Eye (tissue), 1 donor: ENCODE data around the gene SLC12A5.
A peak's percentile ranks its signal among the peaks of the same experiment; 100 is the strongest.

Source experiments
- DNase-seq: peaks from one replicate; pipeline ENCODE4 v3.0.0-alpha.2; 2015

SLC12A5 gene

DNA sequence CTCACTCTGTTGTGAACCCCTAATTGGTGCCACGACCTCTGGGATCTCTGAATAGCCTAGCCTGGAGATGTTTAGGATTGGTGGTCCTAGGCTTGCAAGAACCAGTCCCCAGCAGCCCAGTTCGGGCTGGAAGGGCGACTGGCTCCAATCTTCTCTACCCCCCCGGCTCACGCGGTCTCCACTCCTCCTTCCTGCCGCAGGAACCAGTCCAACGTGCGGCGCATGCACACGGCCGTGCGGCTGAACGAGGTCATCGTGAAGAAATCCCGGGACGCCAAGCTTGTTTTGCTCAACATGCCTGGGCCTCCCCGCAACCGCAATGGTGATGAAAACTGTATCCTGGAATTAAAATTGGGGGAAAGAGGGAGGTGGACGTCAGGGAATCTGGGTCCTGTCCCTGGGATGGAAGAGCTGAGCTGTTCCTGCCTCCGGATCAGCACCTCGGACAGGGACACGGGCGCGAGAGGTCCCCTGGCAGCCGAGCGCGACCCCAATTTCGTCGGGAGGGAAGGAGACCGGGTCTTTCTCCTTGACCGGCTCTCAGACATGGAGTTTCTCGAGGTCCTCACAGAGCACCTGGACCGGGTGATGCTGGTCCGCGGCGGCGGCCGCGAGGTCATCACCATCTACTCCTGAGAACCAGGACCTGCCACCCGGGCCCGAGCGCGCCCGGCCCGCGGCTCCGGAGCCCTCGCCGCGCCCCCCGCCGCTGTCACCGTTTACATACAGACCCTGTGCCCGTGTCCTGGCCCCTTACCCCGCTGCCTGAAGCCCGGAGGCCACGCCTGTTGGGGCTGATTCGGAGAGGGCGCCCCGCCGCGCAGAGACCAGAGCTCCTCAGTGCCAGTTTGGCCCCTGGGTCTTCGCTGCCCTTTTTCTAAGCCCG is 28.2 kb downstream of the SLC12A5 start:
- peak; percentile 87 for DNase-seq

GRCh38 chr20:46057856-46058598 is 29.0 kb downstream of the SLC12A5 start:
- DNase-seq: peak; percentile 73

- peak; percentile 49 for DNase-seq
Measured at GRCh38 chr20:46058599-46059281, 29.7 kb downstream of the SLC12A5 start.

- DNase-seq: no peak
Measured at GRCh38 chr20:46060301-46060881, 31.4 kb downstream of the SLC12A5 start.

DNA sequence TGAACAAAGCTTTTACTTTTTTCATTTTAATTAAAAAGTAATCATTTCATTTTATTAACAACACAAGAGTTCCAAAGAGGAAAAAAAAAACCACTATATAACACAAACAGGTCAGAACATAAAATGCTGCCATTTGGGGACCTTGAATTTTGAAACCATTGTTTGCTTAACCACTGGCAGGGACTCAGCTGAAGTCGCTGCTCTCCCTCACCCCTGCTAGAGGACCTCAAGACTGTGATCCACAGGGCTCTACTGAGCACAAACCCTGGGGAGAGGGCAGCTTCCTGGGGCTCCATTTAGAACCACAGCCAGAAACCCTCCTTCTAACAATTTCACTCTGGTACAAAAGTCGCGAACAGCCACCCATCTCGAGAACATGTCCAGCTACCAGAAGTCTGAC is 32.0 kb downstream of the SLC12A5 start:
- no peak for DNase-seq

- no peak for DNase-seq
Measured at GRCh38 chr20:46062151-46062550, 33.1 kb downstream of the SLC12A5 start.

GRCh38 chr20:46062621-46063020 is 33.6 kb downstream of the SLC12A5 start:
- no peak for DNase-seq

- no peak for DNase-seq
Measured at GRCh38 chr20:46063151-46063550, 34.1 kb downstream of the SLC12A5 start.

DNA sequence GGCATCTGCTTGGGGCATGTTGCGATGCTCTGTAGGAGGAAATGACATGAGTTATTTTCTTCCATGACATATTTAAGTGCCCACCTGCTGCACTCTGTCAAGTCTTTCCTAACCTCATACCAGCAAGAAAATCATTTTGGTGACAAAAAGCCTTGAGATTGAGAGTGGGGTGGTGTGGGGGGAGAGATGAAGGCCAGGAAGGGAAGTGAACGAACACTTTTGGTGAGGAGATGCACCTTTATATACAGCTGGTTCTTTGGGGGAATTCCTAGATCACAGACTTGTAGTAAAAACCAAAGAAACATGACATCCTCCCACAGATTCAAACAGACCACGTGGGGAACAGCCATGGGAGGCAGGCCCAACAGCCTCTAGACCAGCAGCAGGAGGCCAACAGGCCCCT is 34.6 kb downstream of the SLC12A5 start:
- no peak for DNase-seq

DNA sequence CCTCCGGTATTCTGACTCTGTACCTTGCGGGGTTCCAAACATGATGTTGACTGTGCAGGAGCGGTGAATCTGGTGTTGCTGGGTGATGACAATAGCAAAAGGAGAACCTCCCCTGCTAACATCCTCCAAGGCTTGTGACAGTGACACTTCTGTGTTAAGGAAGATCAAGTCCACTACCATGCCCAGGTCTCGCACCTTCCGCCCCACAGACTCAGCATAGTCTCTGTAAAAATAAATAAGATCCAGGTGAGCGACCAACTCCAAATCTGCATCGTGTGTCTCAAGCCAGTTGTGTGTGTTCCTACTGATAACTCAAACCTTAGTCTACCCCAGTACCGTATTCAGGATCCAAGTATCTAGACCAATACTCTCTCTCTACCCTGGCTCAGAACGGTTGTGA is 36.0 kb downstream of the SLC12A5 start:
- DNase-seq: no peak

DNA sequence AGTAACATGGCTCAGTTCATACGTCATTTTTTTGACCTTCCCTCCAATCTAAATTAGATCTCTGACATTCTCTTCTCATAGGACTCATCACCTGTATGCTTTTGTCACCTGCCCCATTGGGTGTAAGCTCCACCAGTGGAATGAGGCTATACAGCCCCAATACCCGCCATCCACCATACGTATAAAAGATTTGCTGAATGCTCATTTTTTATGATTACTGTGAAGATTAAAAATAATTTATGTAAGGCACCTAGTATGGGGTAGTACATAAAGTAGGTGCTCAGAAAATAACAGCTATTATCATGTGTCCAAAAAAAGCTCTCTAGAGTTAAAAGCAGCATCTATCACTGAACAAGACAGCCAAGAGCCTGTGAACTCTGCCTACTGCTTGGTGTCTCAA is 36.7 kb downstream of the SLC12A5 start:
- DNase-seq: no peak

- DNase-seq: no peak
Measured at GRCh38 chr20:46070215-46070900, 41.3 kb downstream of the SLC12A5 start.

DNA sequence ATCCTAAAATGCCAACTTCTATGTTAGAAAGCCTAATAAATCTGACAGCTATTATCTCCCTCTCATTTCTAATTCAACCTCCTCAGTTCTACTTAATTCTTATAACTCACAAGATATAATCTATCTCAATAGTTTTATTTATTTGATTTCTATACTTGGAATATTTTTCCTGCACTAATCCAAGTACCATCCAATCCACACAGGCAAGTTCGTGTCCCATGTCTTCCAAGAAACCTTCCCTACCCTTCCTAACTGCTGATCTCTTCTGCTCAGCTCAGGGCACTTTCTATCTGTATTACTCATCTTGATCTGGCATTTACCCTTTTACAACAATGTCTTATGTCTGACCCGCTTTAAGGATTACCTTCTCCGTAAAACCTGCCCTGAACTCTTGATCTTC is 42.6 kb downstream of the SLC12A5 start:
- no peak for DNase-seq

- DNase-seq: no peak
Measured at GRCh38 chr20:46073024-46073423, 44.0 kb downstream of the SLC12A5 start.

GRCh38 chr20:46073443-46073842 is 44.4 kb downstream of the SLC12A5 start:
- peak; percentile 22 for DNase-seq

GRCh38 chr20:46074006-46074405 is 45.0 kb downstream of the SLC12A5 start:
- DNase-seq: no peak

GRCh38 chr20:46076806-46077205 is 47.8 kb downstream of the SLC12A5 start:
- no peak for DNase-seq

GRCh38 chr20:46077642-46078305 is 48.8 kb downstream of the SLC12A5 start:
- DNase-seq: no peak

- no peak for DNase-seq
Measured at GRCh38 chr20:46078954-46079353, 49.9 kb downstream of the SLC12A5 start.

GRCh38 chr20:46081074-46081473 is 52.1 kb downstream of the SLC12A5 start:
- DNase-seq: no peak

DNA sequence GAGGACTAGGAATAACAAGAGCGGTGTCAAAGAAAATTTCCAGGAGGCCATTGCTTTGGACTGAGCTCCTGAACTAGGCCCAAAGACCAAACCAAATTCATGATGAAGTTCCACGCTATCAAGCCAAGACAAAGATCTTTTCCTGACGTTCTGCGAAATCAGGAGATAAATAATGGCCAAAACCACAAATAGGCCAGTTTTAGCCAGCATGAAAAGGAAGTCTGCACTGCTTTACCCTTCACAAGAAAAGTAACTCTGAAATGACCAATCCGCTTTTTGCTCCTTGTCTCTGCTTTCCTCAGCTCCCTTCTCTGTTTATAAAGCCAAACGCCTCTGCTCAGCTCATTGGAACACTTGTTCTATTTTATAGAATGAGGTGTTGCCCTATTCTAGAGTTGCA is 54.1 kb downstream of the SLC12A5 start:
- DNase-seq: no peak

- no peak for DNase-seq
Measured at GRCh38 chr20:46083531-46084061, 54.6 kb downstream of the SLC12A5 start.
